Coronary artery (tissue), 2 donors: ENCODE data around the gene TCEA2.
A peak's percentile ranks its signal among the peaks of the same experiment; 100 is the strongest.

ENCODE experiments used
- DNase-seq: peaks from one replicate; pipeline ENCODE4 v3.0.0-alpha.2; 2017; ENCODE audit warnings: low spot score
- H3K27ac ChIP-seq, 2 donors: fragments of 200-600 bp; sonication (generic); one replicate each; pipeline ENCODE4 v1.5.1; 2016 to 2019
- H3K4me3 ChIP-seq: fragments of 200-600 bp; sonication (generic); 2 replicates; pipeline ENCODE4 v1.5.1; 2016; ENCODE audit warnings: mild to moderate bottlenecking, moderate library complexity
- CTCF ChIP-seq: fragments of 200-600 bp; sonication (generic); IDR thresholded peaks from one replicate; pipeline ENCODE4 v1.5.1; 2019; ENCODE audit warnings: antibody characterized with exemption

TCEA2 gene

DNA sequence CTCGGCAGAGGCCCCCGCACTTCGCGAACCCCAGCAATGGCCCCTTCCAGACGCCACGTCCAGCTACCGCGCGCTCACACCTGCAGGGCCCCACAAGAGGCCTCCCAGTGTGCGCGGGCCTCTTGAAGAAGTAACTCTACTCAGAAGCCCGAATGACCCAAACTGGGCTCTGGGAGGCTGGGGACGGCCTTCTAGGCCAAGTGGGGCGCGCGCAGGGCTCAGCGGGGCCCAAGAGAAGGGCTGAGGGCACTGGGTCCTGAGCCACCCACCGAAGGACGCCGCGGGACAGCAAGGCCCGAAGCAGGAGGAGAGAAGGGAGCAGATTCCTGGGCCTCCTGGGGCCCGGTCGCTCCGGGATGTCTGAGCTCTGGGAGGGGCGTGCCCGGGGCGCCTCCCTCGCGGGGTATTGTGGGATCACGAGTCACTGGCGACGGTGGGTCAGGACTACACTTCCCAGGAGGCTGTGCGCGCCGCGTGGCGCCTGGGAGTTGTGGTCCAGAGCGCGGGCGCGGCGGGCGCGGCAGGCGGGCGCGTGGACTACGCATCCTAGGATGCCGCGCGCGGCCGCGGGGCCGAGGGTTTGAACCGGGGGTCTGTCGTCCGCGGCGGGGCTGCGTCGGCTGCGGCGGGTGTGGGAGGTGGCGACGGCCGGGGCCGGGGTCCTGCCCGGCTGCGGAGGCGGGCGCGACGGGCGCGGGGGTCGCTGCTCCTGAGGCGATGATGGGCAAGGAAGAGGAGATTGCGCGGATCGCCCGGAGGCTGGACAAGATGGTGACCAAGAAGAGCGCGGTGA, at the start of gene TCEA2:
TCEA2 (plus strand) TSS at position 603 of the 793 bp plus-strand sequence; CDS start at position 718, 115 bp downstream.
- peak within 1 kb of the TSS; percentile 83 to 92 for H3K27ac ChIP-seq
- no peak for TF ChIP-seq CTCF
- peak within 1 kb of the TSS; percentile 96 for H3K4me3 ChIP-seq
- DNase-seq = peak; percentile 96

GRCh38 chr20:64015635-64016034, 47.4 kb upstream of the TCEA2 start:
- H3K4me3 ChIP-seq = no peak overlapping the region
- DNase-seq = no peak
- no peak overlapping the region for H3K27ac ChIP-seq
- TF ChIP-seq CTCF = no peak

DNA sequence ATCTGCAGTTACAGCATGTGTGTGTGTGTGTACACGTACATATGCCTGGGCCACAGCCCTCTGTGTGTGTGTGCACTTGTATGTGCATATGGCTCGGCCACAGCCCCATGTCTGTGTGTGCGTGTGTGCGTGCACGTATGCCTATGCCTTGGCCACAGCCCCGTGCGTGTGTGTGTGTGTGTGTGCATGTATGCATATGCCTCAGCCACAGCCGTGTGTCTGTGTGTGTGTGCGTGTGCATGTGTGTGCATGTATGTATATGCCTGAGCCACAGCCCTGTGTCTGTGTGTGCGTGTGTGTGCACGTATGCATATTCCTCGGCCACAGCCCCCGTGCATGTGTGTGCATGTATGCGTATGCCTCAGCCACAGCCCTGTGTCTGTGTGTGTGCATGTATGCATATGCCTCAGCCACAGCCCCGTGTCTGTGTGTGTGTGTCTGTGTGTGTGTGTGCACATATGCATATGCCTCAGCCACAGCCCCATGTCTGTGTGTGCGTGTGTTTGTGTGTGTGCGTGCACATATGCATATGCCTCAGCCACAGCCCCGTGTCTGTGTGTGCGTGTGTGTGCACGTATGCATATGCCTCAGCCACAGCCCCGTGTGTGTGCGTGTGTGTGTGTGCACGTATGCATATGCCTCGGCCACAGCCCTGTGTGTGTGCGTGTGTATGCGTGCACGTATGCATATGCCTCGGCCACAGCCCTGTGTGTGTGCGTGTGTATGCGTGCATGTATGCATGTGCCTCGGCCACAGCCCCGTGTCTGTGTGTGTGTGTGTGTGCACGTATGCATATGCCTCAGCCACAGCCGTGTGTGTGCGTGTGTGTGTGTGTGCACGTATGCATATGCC, 41.6 kb upstream of the TCEA2 start:
- Histone ChIP-seq H3K27ac (no peak overlapping the region), H3K4me3 (no peak overlapping the region)
- no peak for DNase-seq
- no peak for TF ChIP-seq CTCF

DNA sequence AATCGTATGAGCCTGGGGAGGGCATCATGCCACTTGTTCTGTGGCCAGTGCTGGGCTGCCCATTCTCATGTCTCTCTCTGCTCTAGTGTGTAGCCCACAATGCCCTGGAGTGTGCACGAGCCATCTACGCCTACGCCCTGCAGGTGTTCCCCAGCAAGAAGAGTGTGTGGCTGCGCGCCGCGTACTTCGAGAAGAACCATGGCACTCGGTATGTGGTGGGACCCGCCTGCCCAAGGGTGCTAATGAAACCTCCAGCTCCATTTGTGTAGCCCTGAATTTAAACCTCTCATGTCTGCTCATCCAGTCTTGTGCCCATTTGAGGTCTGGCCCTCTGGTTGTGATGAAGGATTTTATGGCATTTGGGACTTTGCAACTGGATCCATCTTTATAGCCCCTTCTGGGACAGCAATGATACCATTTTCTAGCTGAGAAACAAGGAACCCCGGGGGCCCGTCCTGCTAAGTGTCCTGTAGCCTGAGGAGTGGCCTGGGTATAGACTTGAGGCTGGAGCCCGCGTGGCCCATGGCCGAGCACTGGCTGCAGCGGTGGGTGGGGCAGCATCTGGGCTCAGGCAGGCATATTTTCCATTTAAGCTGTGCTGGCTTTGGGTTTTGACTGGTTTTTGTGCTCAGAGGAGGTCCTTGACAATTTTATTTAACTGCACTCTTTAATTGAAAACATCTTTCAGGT, 40.2 kb upstream of the TCEA2 start:
- no peak for DNase-seq

DNA sequence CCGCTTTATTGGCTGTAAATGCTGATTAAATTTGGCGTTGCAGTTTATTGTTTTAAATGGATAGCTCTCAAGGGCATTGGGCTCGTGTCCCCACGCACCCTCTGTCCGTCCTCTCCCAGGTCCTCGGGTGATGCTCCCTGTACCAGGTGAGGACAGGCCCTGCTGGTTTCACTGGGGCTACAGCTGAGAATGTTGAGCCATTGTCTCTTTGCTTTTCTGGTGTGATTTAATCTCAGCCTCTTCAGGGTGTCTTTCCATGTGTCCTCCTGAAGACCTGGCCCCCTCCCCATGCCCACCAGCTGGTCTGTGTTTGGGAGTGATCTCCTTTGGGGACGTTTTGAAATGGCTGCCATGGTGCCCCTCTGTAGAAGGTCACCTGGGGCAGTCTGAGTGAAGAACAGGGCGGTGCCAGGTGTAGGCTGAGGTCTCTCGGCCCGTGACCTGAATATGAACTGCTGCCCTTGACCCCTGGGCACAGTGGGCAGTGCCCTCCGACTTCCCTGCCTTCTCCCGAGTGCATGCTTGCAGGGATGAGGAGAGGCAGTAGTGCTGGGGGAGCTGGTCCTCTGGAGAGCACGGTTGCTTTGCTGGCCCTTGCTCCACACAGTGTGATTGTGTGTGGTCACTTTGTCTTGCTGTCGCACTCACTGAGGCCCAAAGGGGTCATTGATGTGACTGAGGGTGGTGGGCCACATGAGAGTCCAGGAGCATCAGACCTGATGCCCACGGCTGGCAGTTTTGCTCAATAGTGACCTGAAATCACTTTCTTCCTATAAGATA, 39.4 kb upstream of the TCEA2 start:
- Histone ChIP-seq H3K4me3 (no peak overlapping the region), H3K27ac (no peak overlapping the region)
- TF ChIP-seq CTCF = no peak
- DNase-seq = no peak

More for the DNA sequence above, 40.2 kb upstream of the TCEA2 start:
- H3K4me3 ChIP-seq = no peak overlapping the region
- no peak for TF ChIP-seq CTCF
- H3K27ac ChIP-seq = no peak overlapping the region
